H9 (cell line): ENCODE results near the gene CFAP161. TPM values are rescaled to one million over a fixed set of nuclear protein-coding genes. Genes with fewer than 3 reads are reported as not detected.

Source experiments
- DNase-seq: peaks from one replicate; pipeline ENCODE4 v3.0.0-alpha.2; 2017
- H2AFZ ChIP-seq: one replicate; pipeline ENCODE4 v1.6.1; 2013; ENCODE audit warnings: mild to moderate bottlenecking, low read length, control low read depth, moderate library complexity
- H2AK5ac ChIP-seq: 2 replicates; pipeline ENCODE4 v1.6.1; 2013; ENCODE audit warnings: low read length, control low read depth, mixed read lengths; ENCODE audit not compliant: insufficient read length
- H2BK120ac ChIP-seq: one replicate; pipeline ENCODE4 v1.6.1; 2013; ENCODE audit warnings: low read depth, mild to moderate bottlenecking, low read length, control low read depth, inconsistent platforms; ENCODE audit not compliant: poor library complexity, severe bottlenecking
- H2BK12ac ChIP-seq: 2 replicates; pipeline ENCODE4 v1.6.1; 2013; ENCODE audit warnings: low read length, control low read depth, mixed read lengths, low read depth; ENCODE audit not compliant: insufficient read length
- H2BK15ac ChIP-seq: 2 replicates; pipeline ENCODE4 v1.6.1; 2013; ENCODE audit warnings: low read depth, low read length, control low read depth
- H2BK20ac ChIP-seq: one replicate; pipeline ENCODE4 v1.6.1; 2013; ENCODE audit warnings: low read depth, mild to moderate bottlenecking, low read length, control low read depth, inconsistent platforms; ENCODE audit not compliant: poor library complexity, severe bottlenecking
- H2BK5ac ChIP-seq: 2 replicates; pipeline ENCODE4 v1.6.1; 2013; ENCODE audit warnings: low read length, control low read depth, mixed read lengths; ENCODE audit not compliant: insufficient read length
- H3K14ac ChIP-seq: 2 replicates; pipeline ENCODE4 v1.6.1; 2013; ENCODE audit warnings: low read length, control low read depth; ENCODE audit not compliant: insufficient read depth
- H3K18ac ChIP-seq: 2 replicates; pipeline ENCODE4 v1.6.1; 2013; ENCODE audit warnings: low read depth, mild to moderate bottlenecking, mixed read lengths, low read length, control low read depth; ENCODE audit not compliant: insufficient read length
- H3K23ac ChIP-seq: 2 replicates; pipeline ENCODE4 v1.6.1; 2013; ENCODE audit warnings: low read length, control low read depth, mixed read lengths, low read depth; ENCODE audit not compliant: insufficient read length
- H3K23me2 ChIP-seq: 2 replicates; pipeline ENCODE4 v1.6.1; 2013; ENCODE audit warnings: low read depth, mild to moderate bottlenecking, mixed read lengths, low read length, control low read depth; ENCODE audit not compliant: insufficient read length, poor library complexity, severe bottlenecking
- H3K27ac ChIP-seq: 2 replicates; pipeline ENCODE4 v1.5.1; 2013; ENCODE audit warnings: low read length, control low read depth, mixed read lengths, low read depth; ENCODE audit not compliant: insufficient read length
- H3K27me3 ChIP-seq: 2 replicates; pipeline ENCODE4 v1.6.1; 2013; ENCODE audit warnings: low read length, control low read depth, inconsistent platforms; ENCODE audit not compliant: insufficient read depth
- H3K4ac ChIP-seq: 2 replicates; pipeline ENCODE4 v1.6.1; 2013; ENCODE audit warnings: low read depth, mild to moderate bottlenecking, control low read depth, inconsistent platforms, low read length, moderate library complexity
- H3K4me1 ChIP-seq: 2 replicates; pipeline ENCODE4 v1.6.1; 2013; ENCODE audit warnings: low read length, control low read depth, inconsistent platforms; ENCODE audit not compliant: insufficient read depth
- H3K4me2 ChIP-seq: 2 replicates; pipeline ENCODE4 v1.6.1; 2013; ENCODE audit warnings: low read length, control low read depth, mixed read lengths; ENCODE audit not compliant: insufficient read length, insufficient read depth
- H3K56ac ChIP-seq: 2 replicates; pipeline ENCODE4 v1.6.1; 2013; ENCODE audit warnings: low read depth, mild to moderate bottlenecking, mixed read lengths, low read length, control low read depth; ENCODE audit not compliant: insufficient read length
- H3K79me1 ChIP-seq: 2 replicates; pipeline ENCODE4 v1.6.1; 2013; ENCODE audit warnings: low read depth, mild to moderate bottlenecking, moderate library complexity, low read length, control low read depth, inconsistent platforms; ENCODE audit not compliant: insufficient read depth, poor library complexity, severe bottlenecking
- H3K79me2 ChIP-seq: 2 replicates; pipeline ENCODE4 v1.6.1; 2013; ENCODE audit warnings: low read length, control low read depth, inconsistent platforms; ENCODE audit not compliant: insufficient read depth
- H3K9ac ChIP-seq: 2 replicates; pipeline ENCODE4 v1.6.1; 2013; ENCODE audit warnings: low read length, control low read depth, mixed read lengths; ENCODE audit not compliant: insufficient read length; ENCODE audit errors: extremely low read depth
- H3K9me3 ChIP-seq: one replicate; pipeline ENCODE4 v1.6.1; 2013; ENCODE audit warnings: low read depth, low read length, inconsistent platforms; ENCODE audit not compliant: control insufficient read depth
- H3T11ph ChIP-seq: one replicate; pipeline ENCODE4 v1.6.1; 2013; ENCODE audit warnings: mild to moderate bottlenecking, low read length, control low read depth, inconsistent platforms
- H4K20me1 ChIP-seq: one replicate; pipeline ENCODE4 v1.6.1; 2013; ENCODE audit not compliant: control insufficient read depth, insufficient read length, insufficient read depth
- H4K5ac ChIP-seq: 2 replicates; pipeline ENCODE4 v1.6.1; 2013; ENCODE audit warnings: low read depth, mild to moderate bottlenecking, mixed read lengths, low read length, control low read depth; ENCODE audit not compliant: insufficient read length
- H4K8ac ChIP-seq: replicated peaks from 2 replicates; pipeline ENCODE4 v1.6.1; 2013; ENCODE audit warnings: low read length, control low read depth, mixed read lengths, low read depth; ENCODE audit not compliant: insufficient read length
- H4K91ac ChIP-seq: 2 replicates; pipeline ENCODE4 v1.6.1; 2013; ENCODE audit warnings: low read depth, mild to moderate bottlenecking, moderate library complexity, mixed read lengths, low read length, control low read depth; ENCODE audit not compliant: insufficient read length
- H3K27ac Mint-ChIP-seq, 3 experiments: 2 replicates in 2 of 3; 3 replicates in 1 of 3; pipeline ENCODE4 v1.8.0; 2020 to 2021; ENCODE audit warnings: mixed read lengths in 3 of 3, mild to moderate bottlenecking in 1 of 3, moderate library complexity in 1 of 3
- H3K27me3 Mint-ChIP-seq: 2 replicates; pipeline ENCODE4 v1.8.0; 2021; ENCODE audit warnings: low read depth, mild to moderate bottlenecking, moderate library complexity, mixed read lengths
- H3K36me3 Mint-ChIP-seq, 3 experiments: 2 replicates in 2 of 3; 3 replicates in 1 of 3; pipeline ENCODE4 v1.8.0; 2020 to 2021; ENCODE audit warnings: low read depth in 3 of 3, mixed read lengths in 3 of 3; ENCODE audit not compliant: insufficient read depth in 1 of 3
- H3K4me1 Mint-ChIP-seq, 2 experiments: 2 replicates each; pipeline ENCODE4 v1.8.0; 2020; ENCODE audit warnings: mixed read lengths in 2 of 2
- H3K4me3 Mint-ChIP-seq, 2 experiments: 2 replicates in 1 of 2; 3 replicates in 1 of 2; pipeline ENCODE4 v1.8.0; 2020 to 2021; ENCODE audit warnings: mild to moderate bottlenecking in 2 of 2, mixed read lengths in 2 of 2, moderate library complexity in 1 of 2
- H3K9me3 Mint-ChIP-seq, 2 experiments: 2 replicates in 1 of 2; 3 replicates in 1 of 2; pipeline ENCODE4 v1.8.0; 2020; ENCODE audit warnings: mild to moderate bottlenecking in 2 of 2, mixed read lengths in 2 of 2, moderate library complexity in 1 of 2
- whole genome bisulfite sequencing: extraction: QIAGEN DNeasy Blood & Tissue Kit; methylation state at CpG from one replicate; pipeline ENCODE4 v1.1.7; 2013; ENCODE audit warnings: missing lambda C conversion rate, low lambda C conversion rate, mixed read lengths; ENCODE audit not compliant: insufficient read length; ENCODE audit errors: extremely low coverage; 5-methylcytosine and 5-hydroxymethylcytosine counted together
- total RNA-seq: library from RNA; stranded (reverse); gene quantifications from 2 replicates; pipeline ENCODE4 v1.2.1, GENCODE V29; 2021
- TF ChIP-seq, protein P1 (sequence below): fragments of 200-600 bp; sonication (generic); conservative IDR thresholded peaks from 3 replicates; pipeline ENCODE4 v1.8.0; 2021; ENCODE audit warnings: antibody characterized with exemption, mild to moderate bottlenecking

CFAP161 gene
- total RNA-seq, 1 experiment from 2014 or later = 0.24 TPM

DNA sequence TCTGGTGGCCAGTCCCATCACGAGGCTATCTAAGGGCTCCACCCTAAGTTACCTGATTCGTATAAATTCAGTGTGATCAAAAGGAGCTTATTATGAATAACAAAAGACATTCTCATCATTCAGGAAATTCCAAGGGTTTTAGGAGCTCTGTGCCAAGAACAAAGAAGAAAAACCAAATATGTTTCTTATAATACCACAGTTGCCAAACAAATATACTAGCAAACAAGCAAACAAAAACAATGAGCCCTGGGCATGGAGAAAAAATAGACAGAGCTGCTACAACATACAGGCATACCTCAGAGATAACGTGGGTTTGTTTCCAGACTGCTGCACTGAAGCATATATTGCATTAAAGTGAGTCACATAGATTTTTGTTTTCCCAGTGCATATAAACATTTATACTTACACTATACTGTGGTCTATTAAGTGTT is 20.2 kb upstream of the CFAP161 start:
- H4K8ac ChIP-seq = no peak overlapping the region
- Mint-ChIP-seq H3K27ac (no peak overlapping the region), H3K4me1 (peaks cover 16 to 17% of the 10 kb centered on the region in 2 experiments), H3K9me3 (no peaks in the 10 kb centered on the region; a peak in 2 of 5 replicates), H3K27me3 (peaks cover 7% of the 10 kb centered on the region), H3K4me3 (no peak overlapping the region), H3K36me3 (no peaks in the 10 kb centered on the region)
- H3K18ac ChIP-seq = no peak overlapping the region
- H4K5ac ChIP-seq = no peak overlapping the region
- H4K91ac ChIP-seq = no peak overlapping the region
- H4K20me1 ChIP-seq = no peaks in the 10 kb centered on the region
- no peaks in the 10 kb centered on the region for H3K79me2 ChIP-seq
- H3K4me1 ChIP-seq = no peaks in the 10 kb centered on the region; the same call in 1 of the 2 replicates
- no peak overlapping the region for H2AFZ ChIP-seq
- no peak overlapping the region for H3K4ac ChIP-seq
- H3K56ac ChIP-seq = no peak overlapping the region
- no peak overlapping the region for H3K4me2 ChIP-seq
- H2BK5ac ChIP-seq = no peak overlapping the region
- no peak for DNase-seq
- H2BK20ac ChIP-seq = no peak overlapping the region
- H3K9ac ChIP-seq = no peak overlapping the region
- no peak overlapping the region for H2BK120ac ChIP-seq
- no peak overlapping the region for H3K23ac ChIP-seq
- no peaks in the 10 kb centered on the region for H3K27me3 ChIP-seq
- no peaks in the 10 kb centered on the region for H3K79me1 ChIP-seq
- WGBS = no CpG with 5 or more reads among the region's 3 CpGs
- no peak overlapping the region for H3K14ac ChIP-seq
- H3T11ph ChIP-seq = no peak overlapping the region
- no peaks in the 10 kb centered on the region for H3K23me2 ChIP-seq
- H2BK12ac ChIP-seq = no peak overlapping the region
- TF ChIP-seq, protein P1, sequence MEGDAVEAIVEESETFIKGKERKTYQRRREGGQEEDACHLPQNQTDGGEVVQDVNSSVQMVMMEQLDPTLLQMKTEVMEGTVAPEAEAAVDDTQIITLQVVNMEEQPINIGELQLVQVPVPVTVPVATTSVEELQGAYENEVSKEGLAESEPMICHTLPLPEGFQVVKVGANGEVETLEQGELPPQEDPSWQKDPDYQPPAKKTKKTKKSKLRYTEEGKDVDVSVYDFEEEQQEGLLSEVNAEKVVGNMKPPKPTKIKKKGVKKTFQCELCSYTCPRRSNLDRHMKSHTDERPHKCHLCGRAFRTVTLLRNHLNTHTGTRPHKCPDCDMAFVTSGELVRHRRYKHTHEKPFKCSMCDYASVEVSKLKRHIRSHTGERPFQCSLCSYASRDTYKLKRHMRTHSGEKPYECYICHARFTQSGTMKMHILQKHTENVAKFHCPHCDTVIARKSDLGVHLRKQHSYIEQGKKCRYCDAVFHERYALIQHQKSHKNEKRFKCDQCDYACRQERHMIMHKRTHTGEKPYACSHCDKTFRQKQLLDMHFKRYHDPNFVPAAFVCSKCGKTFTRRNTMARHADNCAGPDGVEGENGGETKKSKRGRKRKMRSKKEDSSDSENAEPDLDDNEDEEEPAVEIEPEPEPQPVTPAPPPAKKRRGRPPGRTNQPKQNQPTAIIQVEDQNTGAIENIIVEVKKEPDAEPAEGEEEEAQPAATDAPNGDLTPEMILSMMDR = no peak
- H3K27ac ChIP-seq = no peak overlapping the region
- no peak overlapping the region for H2BK15ac ChIP-seq
- no peak overlapping the region for H2AK5ac ChIP-seq
- no peaks in the 10 kb centered on the region for H3K9me3 ChIP-seq
